Panc1 (cell line): ENCODE data around the gene BARD1. TPM values are rescaled to one million over a fixed set of nuclear protein-coding genes. Genes with fewer than 3 reads are reported as not detected.

Experiments used
- ATAC-seq: fragments of 200-7000 bp; cut with Tn5 transposase; 2 replicates; pipeline ENCODE4 v1.9.1; 2020; ENCODE audit warnings: mild to moderate bottlenecking, moderate library complexity
- BruUV-seq: library from RNA; stranded (reverse); fragments of 400-500 nt; replicated peaks from 2 replicates; lab custom pipeline; 2021; lab: Mats Ljungman, UMichigan
- CTCF ChIA-PET: fragments of 300-600 bp; sonication (Branson Sonifier 250); formaldehyde crosslinking; loops from one replicate; lab custom pipeline; 2022; ENCODE audit warnings: antibody characterized with exemption; lab: Charles Lee
- POLR2A ChIA-PET: fragments of 300-600 bp; sonication (Branson Sonifier 250); formaldehyde crosslinking; loops from one replicate; lab custom pipeline; 2022; ENCODE audit warnings: antibody characterized with exemption; lab: Charles Lee
- DNase-seq: peaks from one replicate; pipeline ENCODE4 v3.0.0-alpha.2; 2010; ENCODE audit warnings: low read depth, low spot score
- H3K27ac ChIP-seq: 2 replicates; pipeline ENCODE4 v1.5.1; 2011; ENCODE audit warnings: mild to moderate bottlenecking, low read length, inconsistent platforms
- H3K27me3 ChIP-seq: fragments of 200-500 bp; sonication (Bioruptor generic); 2 replicates; pipeline ENCODE4 v1.6.0; 2014; ENCODE audit warnings: low read length, inconsistent platforms; ENCODE audit not compliant: control insufficient read depth, insufficient read depth
- H3K36me3 ChIP-seq: fragments of 200-500 bp; sonication (Bioruptor generic); 2 replicates; pipeline ENCODE4 v1.5.1; 2014; ENCODE audit warnings: inconsistent platforms, mild to moderate bottlenecking, low read length, moderate library complexity; ENCODE audit not compliant: control insufficient read depth, insufficient read depth
- H3K4me1 ChIP-seq: 2 replicates; pipeline ENCODE4 v1.5.1; 2011; ENCODE audit warnings: inconsistent platforms, mild to moderate bottlenecking, low read length, moderate library complexity; ENCODE audit not compliant: control insufficient read depth, insufficient read depth
- H3K4me3 ChIP-seq, 2 experiments: 2 replicates each; pipeline ENCODE4 v1.5.1; 2011 to 2012; ENCODE audit warnings: low read depth in 2 of 2, low read length in 2 of 2, mild to moderate bottlenecking in 2 of 2, inconsistent platforms in 1 of 2, moderate library complexity in 1 of 2
- H3K9me3 ChIP-seq: fragments of 200-500 bp; sonication (Bioruptor generic); 2 replicates; pipeline ENCODE4 v1.5.1; 2014; ENCODE audit warnings: low read depth, mild to moderate bottlenecking, inconsistent platforms, low read length, moderate library complexity; ENCODE audit not compliant: control insufficient read depth, insufficient read depth
- POLR2AphosphoS5 ChIP-seq: IDR thresholded peaks from 2 replicates; pipeline ENCODE4 v1.6.1; 2012; ENCODE audit warnings: mild to moderate bottlenecking, low read depth, low read length, moderate library complexity
- SIN3A ChIP-seq: IDR thresholded peaks from 2 replicates; pipeline ENCODE4 v1.6.1; 2012; ENCODE audit warnings: low read depth, mild to moderate bottlenecking, low read length, moderate library complexity, borderline replicate concordance; ENCODE audit not compliant: insufficient read depth
- TCF7L2 ChIP-seq: IDR thresholded peaks from 2 replicates; pipeline ENCODE4 v1.6.1; 2011; ENCODE audit warnings: mild to moderate bottlenecking, low read depth, low read length, inconsistent platforms
- in situ Hi-C: cut with HindIII; loops from 2 replicates; pipeline ENCODE4 v1.10.0; 2016; ENCODE audit warnings: low sequenced_read_pairs, low pct_unique_long_range_greater_than_20kb
- intact Hi-C: fragments of 100-400 bp; cut with micrococcal nuclease; formaldehyde crosslinking; loops from one replicate; pipeline ENCODE4 v1.10.0; 2022; ENCODE audit not compliant: unreplicated experiment
- total RNA-seq: library from RNA; stranded (reverse); gene quantifications from one replicate; pipeline ENCODE4 v1.2.1, GENCODE V29; 2021; ENCODE audit not compliant: unreplicated experiment
- TF ChIP-seq, protein P1 (sequence below), 2 experiments: IDR thresholded peaks; 2 replicates each; pipeline ENCODE4 v1.6.1; 2011 to 2012; ENCODE audit warnings: low read depth in 2 of 2, control low read depth in 1 of 2, low read length in 1 of 2, mild to moderate bottlenecking in 1 of 2, moderate library complexity in 1 of 2; ENCODE audit not compliant: insufficient read depth in 1 of 2
- TF ChIP-seq, protein P2 (sequence below): fragments of 450-650 bp; IDR thresholded peaks from 2 replicates; pipeline ENCODE4 v1.5.1; 2017; ENCODE audit warnings: mild to moderate bottlenecking

The BARD1 gene
- total RNA-seq, 1 experiment from 2014 or later = 22.2 TPM

DNA sequence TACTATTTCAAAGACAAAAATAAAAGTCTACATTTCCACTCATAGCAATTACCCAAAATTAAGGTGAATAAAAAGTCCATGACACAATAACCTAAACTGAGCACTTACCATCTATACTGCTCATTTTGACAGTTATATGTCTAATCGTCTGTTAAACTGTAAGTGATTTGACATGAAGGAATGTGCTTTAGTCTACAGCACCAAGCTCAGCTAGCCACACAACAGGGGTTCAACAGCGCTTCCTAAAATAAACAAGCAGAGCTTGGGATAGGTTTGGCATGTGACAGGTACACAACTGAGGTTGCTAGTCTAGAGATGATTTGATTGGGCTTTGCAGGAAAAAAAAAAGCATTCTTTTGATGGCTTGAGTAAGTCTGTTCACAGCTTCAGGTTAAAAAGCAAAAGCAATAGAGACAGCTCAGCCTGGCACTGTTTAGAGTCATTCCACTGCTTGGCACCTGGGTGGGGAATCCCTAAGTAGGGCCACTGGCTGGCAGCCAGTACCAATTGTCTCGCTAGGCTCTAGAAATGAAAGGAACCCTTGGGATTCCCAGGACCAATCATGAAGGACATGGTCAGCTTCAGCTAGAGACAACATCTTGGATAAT is 78.6 kb downstream of the BARD1 start:
- Histone ChIP-seq H3K27me3 (no peaks in the 10 kb centered on the region), H3K9me3 (no peaks in the 10 kb centered on the region), H3K4me1 (no peaks in the 10 kb centered on the region), H3K36me3 (peaks cover 6% of the 10 kb centered on the region), H3K27ac (no peak overlapping the region), H3K4me3 (no peak overlapping the region)
- ATAC-seq = no peak
- TF ChIP-seq SIN3A = no peak
- TF ChIP-seq, protein P1, sequence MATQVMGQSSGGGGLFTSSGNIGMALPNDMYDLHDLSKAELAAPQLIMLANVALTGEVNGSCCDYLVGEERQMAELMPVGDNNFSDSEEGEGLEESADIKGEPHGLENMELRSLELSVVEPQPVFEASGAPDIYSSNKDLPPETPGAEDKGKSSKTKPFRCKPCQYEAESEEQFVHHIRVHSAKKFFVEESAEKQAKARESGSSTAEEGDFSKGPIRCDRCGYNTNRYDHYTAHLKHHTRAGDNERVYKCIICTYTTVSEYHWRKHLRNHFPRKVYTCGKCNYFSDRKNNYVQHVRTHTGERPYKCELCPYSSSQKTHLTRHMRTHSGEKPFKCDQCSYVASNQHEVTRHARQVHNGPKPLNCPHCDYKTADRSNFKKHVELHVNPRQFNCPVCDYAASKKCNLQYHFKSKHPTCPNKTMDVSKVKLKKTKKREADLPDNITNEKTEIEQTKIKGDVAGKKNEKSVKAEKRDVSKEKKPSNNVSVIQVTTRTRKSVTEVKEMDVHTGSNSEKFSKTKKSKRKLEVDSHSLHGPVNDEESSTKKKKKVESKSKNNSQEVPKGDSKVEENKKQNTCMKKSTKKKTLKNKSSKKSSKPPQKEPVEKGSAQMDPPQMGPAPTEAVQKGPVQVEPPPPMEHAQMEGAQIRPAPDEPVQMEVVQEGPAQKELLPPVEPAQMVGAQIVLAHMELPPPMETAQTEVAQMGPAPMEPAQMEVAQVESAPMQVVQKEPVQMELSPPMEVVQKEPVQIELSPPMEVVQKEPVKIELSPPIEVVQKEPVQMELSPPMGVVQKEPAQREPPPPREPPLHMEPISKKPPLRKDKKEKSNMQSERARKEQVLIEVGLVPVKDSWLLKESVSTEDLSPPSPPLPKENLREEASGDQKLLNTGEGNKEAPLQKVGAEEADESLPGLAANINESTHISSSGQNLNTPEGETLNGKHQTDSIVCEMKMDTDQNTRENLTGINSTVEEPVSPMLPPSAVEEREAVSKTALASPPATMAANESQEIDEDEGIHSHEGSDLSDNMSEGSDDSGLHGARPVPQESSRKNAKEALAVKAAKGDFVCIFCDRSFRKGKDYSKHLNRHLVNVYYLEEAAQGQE (IDR thresholded peaks at IDR 0.05; ENCODE audit: insufficient read depth in 1 of 2, low read depth in 2 of 2, low read length in 1 of 2) = no peak
- no peak for TF ChIP-seq POLR2AphosphoS5
- POLR2A ChIA-PET = no interaction called here
- in situ Hi-C loops (no loop called here), intact Hi-C loops (no loop called here)
- no TSS peak for BruUV-seq
- no peak for DNase-seq
- CTCF ChIA-PET = no interaction called here

DNA sequence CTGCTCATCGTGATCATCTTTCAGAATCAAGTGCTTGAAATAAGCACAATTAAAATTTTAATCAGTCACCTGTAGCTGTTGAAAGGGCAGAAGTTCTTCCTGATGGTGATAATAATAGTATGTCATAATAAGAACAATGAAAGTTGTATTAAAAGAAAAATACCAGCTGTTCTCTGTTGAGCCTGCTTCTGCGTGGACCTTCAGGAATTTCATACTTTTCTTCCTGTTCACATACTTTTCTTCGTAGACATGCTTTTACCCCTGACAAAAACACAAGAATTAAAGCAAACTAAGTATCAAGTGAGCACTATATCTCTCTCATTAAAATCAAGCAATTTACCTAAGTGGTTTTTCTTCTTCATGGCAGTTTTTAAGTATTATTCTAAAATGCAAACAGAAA is 79.2 kb downstream of the BARD1 start:
- no TSS peak for BruUV-seq
- ChIA-PET POLR2A (interaction anchor here (0.5 kb wide), 1 partner anchor 252 kb away, joined by 4 read pairs; no protein-coding TSS in a partner anchor), CTCF (no interaction called here)
- ATAC-seq (no peak), DNase-seq (no peak)
- TF ChIP-seq POLR2AphosphoS5 = no peak
- TF ChIP-seq, protein P1 (IDR thresholded peaks at IDR 0.05; ENCODE audit: insufficient read depth in 1 of 2, low read depth in 2 of 2, low read length in 1 of 2) = no peak
- TF ChIP-seq SIN3A = no peak
- no peak for TF ChIP-seq TCF7L2
- TF ChIP-seq, protein P2, sequence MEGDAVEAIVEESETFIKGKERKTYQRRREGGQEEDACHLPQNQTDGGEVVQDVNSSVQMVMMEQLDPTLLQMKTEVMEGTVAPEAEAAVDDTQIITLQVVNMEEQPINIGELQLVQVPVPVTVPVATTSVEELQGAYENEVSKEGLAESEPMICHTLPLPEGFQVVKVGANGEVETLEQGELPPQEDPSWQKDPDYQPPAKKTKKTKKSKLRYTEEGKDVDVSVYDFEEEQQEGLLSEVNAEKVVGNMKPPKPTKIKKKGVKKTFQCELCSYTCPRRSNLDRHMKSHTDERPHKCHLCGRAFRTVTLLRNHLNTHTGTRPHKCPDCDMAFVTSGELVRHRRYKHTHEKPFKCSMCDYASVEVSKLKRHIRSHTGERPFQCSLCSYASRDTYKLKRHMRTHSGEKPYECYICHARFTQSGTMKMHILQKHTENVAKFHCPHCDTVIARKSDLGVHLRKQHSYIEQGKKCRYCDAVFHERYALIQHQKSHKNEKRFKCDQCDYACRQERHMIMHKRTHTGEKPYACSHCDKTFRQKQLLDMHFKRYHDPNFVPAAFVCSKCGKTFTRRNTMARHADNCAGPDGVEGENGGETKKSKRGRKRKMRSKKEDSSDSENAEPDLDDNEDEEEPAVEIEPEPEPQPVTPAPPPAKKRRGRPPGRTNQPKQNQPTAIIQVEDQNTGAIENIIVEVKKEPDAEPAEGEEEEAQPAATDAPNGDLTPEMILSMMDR = no peak
- H3K27ac ChIP-seq = no peak overlapping the region
- H3K4me3 ChIP-seq = no peak overlapping the region
- intact Hi-C loops = no loop called here
- no peaks in the 10 kb centered on the region for H3K27me3 ChIP-seq
- no peaks in the 10 kb centered on the region for H3K4me1 ChIP-seq
- H3K36me3 ChIP-seq = peaks cover 6% of the 10 kb centered on the region
- H3K9me3 ChIP-seq = no peaks in the 10 kb centered on the region
- in situ Hi-C loops = no loop called here
